COR-L47 (cell line): Measurements from ENCODE around the gene HSF2.
A peak's percentile ranks its signal among the peaks of the same experiment; 100 is the strongest.

Experiments used
- DNase-seq: peaks from one replicate; lab custom pipeline; 2025; lab: John Stamatoyannopoulos, UW

HSF2 gene, protein sequence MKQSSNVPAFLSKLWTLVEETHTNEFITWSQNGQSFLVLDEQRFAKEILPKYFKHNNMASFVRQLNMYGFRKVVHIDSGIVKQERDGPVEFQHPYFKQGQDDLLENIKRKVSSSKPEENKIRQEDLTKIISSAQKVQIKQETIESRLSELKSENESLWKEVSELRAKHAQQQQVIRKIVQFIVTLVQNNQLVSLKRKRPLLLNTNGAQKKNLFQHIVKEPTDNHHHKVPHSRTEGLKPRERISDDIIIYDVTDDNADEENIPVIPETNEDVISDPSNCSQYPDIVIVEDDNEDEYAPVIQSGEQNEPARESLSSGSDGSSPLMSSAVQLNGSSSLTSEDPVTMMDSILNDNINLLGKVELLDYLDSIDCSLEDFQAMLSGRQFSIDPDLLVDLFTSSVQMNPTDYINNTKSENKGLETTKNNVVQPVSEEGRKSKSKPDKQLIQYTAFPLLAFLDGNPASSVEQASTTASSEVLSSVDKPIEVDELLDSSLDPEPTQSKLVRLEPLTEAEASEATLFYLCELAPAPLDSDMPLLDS

DNA sequence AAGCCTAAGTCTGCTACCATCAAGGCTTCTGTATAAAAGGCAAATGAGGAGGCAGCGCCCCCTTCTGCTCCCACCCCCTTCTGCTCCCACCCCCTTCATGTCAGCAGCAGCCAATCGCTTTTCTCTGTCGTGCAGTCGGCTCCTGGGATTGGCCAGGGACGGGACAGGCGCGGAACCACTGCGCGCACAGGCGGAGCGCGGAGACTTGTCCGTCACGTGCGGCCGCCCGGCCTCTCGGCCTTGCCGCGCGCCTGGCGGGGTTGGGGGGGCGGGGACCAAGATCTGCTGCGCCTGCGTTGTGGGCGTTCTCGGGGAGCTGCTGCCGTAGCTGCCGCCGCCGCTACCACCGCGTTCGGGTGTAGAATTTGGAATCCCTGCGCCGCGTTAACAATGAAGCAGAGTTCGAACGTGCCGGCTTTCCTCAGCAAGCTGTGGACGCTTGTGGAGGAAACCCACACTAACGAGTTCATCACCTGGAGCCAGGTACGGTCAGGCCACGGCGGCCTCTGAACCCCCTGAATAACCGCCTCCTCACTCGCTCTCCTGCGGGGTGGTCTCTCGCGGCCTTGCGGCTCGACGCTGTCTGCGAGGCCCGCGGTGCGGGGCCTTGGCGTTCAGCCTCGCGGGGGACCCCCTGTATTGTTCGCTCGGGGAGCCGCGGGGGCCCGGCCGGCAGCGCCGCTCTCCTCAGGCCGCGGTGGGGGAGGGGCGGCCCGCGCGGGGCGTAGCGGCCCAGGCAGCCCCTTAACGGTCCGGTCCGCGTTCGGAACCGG, at the start of gene HSF2:
TSS of gene HSF2 (plus strand) at position 305 of the 773 bp plus-strand sequence. CDS start at position 391, 86 bp downstream.
- DNase-seq = peak; percentile 89

DNA sequence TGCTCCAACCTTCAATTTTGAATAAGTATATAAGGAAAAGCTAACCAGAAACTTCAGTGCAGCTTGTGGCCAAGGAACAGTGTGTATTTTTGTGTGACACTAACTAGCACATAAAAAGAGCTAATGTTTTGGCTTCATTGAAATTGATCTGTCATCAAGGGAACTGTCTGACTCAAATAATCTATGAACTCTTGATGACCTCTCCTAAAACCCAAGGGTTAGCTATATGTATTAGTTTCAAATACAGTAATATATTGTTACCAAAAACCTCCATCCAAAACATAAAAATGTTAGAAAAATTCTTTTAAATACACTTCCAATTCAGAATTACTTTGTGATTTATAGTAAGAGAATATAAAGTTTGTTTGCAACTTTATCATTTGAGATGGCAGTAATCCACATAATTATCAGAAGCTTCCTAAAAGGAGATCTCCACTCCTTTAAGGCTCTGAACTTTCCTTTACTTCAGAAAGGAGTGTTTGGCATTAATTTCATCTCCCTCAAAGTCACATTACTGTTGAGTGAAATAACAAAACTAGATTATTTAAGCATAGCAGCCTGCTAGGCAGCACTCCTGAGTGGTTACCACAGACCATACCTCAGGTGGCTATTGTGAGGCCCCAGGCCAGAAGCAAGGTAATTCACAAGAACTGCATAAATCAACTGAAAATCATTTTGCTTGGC, 46.3 kb upstream of the HSF2 start:
- DNase-seq = no peak

DNA sequence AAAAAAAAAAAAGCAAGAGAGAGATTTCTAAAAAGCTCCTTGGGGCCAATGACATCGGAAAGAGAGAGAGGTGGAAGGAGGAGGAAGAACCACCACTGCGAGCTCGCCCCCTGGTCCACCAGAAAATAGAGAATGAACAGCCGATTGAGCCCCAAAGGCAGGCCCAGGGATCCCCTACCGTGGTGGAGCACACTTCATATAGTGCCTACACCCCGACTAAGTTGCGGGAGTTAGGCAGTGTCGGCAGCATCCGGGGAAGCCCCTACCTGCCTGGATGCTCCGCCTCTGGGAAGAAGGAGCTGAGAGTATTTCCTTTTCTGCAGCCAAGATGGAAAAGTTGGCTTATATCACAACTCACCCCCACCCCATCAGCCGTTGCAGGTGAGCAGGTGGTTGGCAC, 38.6 kb upstream of the HSF2 start:
- no peak for DNase-seq

DNA sequence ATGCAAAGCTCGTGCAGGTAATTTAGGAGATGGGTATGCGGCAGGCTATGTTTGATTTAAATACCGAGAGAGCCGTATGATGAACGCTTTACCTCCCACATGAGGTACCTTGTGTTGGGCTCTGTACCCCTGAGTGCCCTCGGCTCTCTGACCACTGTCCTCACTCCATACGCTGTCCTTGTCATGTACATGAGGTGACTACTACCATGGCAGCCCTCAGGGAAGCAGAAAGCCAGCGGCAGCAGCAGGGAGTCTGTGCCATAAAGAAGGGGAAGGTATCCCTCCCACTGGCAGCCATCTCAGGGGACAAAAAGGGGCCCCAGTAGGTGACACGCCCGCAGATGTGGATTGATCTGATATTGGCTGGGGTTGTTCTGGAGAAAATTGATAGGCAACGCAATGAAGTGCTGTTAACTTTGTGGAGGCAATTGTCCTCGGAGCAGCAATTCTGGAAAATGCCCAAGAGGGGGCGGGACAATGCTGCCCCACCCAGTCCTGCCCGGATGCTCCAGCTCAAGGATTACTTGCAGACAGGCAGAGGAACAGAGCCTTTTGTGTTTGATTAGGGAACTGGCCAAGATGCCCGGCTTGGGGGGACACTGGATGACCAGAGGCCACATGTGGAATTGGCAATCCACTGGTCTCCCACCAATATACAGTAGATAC, 38.0 kb upstream of the HSF2 start:
- no peak for DNase-seq

DNA sequence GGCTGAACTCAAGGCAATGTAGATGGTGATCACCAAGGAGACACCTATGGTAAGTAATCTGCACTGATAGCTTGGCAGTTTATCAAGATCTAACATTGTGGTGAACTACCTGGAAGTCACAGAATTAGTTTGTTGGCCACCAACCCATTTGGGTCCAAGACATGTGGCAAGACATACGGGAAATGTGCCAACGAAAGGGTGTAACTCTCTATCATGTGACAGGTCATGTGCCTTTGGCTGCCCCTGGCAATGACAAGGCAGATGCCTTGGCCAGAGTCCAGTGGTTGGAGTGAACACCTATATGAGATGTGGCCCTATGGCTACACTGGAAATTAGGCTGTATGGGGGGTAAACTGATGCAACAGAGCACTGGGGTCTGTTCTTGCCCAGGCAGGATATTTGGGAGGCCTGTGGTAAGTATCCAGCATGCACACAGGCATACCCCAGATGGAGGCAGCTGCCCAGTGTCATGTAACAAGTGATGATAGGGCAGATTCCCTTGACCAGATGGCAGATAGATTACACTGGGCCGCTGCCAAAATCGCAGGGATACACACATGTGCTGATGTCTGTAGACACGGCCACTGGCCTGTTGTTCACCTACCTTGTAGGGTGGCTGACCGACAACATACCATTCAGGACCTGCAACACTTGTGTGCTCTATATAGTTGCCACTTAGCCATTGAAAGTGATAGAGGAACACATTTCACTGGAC, 35.5 kb upstream of the HSF2 start:
- DNase-seq = no peak

DNA sequence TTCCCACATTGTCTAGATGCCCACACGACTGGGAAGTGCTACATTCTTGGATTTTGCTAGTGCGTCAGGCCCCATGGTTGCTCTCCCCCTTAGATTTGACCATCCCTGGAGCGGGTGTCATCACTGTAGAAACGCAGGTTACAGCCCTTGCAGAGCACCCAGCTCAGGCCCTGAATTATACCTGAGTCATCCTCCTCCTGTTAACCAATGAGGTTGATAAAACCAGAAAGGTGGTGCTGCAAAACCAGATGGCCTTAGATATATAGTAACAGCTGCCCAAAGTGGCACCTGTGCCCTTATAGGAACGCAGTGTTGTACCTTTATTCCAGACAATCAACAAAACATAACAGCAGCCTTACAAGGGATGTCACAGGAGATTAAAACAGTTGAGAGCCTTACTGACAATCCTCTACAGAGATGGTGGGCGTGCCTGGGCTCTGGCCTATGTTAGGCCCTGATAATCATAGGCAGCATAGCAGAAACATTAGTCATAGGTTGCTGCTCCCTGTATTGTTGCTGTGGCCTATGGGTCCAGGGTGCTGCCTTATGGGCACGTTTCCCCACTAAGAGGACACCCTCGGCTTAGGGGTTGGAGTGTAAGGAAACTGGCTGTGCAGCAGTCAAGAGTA, 33.6 kb upstream of the HSF2 start:
- no peak for DNase-seq

DNA sequence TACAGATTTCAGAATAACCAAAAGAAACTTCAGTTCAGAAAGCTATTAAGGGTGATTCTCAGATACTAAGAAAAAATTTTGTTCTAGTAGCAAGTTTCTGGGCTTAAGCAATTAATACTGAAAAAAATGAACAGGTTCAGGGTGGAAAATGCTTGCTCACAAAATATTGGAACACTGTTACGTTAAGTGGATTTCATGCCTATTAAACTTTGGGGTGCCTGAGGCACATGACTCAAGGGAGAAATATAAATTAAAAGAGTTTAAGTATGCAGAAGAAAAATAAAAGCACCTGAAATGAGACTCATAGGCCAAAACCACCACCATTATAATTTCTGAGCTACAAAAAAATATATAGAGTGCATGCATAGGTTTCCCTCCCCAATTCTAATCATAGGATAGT, 32.3 kb upstream of the HSF2 start:
- DNase-seq = no peak

DNA sequence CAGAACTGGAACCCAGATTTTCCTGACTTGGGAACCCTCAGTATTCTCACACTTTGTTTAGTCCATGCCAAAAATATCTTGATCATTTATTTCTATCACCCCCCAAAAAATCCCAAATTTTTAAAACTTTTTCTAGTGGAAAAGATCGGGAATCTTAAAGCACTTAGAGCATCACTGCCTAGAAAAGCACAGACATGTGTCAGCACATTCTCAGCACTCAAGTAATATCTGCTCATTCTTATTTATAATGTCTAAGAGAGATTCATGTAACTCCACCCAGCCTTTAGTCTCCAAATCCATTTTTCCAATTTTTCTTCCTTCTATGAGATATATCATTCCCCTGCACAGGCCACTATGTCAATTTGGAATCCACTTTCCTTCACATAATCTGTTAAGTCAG, 29.9 kb upstream of the HSF2 start:
- no peak for DNase-seq

DNA sequence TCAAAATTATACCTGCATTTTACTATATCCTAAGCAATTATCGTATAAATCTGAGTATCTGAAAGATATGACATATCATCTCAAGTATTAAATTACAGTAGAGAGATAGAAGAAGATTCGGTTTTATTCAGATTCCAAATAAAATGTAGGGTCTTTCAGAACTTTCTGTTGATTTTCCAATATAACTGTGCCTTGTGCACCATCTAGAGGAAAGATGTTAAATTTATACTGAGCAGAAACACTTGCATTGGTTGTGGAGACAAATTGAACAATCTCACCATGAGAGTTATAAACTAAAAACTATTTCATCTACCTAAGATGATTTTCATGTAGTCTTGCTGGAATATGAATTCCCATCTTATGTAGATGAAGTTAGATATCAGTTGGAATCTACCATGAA, 26.8 kb upstream of the HSF2 start:
- DNase-seq = no peak

DNA sequence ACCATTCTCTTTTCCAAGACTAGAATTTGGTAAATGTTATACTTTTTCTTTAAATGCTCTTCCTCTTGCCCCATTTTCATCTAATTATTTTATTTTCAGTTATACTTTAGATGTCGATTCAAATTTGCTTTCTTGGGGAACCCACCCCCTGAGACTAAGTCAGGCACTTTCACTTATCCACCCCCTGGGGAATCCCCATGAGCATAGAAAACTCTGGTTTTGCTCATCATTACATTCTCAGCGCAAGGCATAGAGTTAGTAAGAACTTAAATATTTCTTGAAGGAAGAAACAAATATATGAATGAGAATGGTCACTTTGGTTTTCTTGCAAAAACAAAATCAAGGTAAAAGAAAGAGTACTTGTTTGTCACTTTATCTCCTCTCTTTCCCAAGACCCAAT, 25.1 kb upstream of the HSF2 start:
- no peak for DNase-seq

DNA sequence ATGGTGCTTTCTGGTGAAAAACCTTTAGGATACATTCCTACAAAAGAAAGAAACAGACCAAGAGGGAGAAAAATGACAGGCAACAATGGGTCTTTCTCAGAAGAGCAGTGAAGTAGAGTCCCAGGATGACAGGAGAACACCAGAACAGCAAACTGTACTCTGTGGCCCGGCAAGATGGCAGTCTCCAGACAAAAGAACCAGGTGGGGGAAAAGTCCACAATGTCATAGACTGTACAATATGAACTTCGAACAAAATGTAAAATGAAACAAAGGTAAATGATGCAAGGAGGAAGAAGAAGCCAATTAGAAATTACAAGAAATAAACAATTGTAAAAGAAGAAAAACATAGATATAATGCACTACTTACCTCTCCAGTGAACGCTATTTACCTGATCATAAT, 23.2 kb upstream of the HSF2 start:
- DNase-seq = no peak

DNA sequence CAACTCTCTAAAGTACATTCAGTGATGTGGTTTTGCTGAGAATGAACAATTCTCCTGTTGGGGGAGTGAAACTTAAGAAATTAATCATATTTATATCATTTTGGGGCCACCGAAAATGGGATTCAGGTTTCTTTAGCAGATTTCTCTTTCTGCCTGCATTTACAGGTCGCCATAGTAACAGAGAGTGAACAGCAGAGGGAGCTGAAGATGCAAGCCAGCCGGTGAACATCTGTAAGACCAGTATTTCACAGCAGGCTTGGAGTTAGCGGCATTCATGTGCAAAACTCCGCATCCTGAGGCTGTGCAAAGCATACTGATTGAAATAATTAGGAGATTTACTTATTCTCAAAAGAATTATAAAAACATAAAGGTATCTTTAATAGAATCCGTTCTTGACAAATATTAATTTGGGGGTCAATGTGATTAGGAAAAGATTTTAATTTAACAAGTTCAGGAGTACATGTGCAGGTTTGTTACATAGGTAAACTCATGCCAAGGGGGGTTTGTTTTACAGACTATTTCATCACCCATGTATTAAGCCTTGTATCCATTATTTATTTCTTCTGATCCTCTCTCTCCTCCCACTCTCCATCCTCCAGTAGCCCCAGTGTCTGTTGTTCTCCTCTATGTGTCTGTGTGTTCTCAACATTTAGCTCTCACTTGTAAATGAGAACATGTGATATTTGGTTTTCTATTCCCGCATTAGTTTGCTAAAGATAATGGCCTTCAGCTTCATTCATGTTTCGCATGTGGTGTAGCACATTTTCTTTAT, 17.8 kb upstream of the HSF2 start:
- peak; percentile 19 for DNase-seq

DNA sequence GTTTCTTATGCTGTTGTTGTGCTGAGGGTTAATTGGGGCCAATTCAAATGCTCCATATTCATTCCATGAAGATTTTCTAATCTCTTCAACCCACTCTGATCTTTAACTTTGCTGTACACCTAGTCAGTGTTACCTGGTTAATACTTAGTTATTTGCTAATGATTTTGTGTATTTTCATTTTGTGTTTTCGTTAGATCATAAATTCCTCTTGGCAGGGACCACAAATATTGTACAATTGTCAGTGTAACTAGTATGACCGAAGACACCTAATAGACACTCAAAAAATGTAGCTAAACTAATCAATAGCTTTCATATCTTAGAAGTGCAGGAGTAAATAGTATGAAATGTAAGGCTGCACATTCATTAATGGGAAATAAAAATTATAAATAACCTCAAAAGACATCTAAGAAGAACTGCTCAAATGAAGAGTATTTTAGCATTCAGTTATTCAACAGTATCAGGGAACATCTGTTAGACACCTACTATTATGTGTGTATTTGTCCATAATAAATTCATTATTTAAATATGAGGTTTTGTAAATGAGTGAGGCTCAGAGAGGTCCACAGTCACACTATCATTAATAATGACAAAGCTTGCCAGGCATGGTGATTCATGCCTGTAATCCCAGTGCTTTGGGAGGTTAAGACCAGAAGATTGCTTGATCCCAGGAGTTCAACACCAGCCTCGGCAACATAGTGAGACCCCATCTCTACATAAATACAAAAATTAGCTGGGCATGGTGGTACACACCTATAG, 13.4 kb upstream of the HSF2 start:
- DNase-seq = no peak

DNA sequence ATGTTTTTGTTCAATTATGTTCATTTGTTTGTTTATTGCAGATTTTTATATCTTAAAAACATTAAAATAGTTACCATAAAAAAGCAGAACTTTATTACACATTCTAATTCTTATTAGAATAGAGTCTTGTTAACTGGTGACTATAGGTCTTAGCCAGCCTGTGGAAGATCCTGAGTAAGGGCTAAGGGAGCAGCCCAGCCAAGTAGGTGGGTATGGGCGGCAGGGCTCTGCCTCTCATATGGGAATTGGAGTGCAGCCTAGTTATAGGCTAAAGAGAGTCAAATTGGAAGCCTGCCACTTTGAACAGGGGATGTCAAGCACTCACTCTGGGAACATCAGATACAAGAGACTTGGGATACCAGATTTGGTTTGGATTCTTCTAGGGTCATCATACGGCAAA, 10.5 kb upstream of the HSF2 start:
- DNase-seq = peak; percentile 16

DNA sequence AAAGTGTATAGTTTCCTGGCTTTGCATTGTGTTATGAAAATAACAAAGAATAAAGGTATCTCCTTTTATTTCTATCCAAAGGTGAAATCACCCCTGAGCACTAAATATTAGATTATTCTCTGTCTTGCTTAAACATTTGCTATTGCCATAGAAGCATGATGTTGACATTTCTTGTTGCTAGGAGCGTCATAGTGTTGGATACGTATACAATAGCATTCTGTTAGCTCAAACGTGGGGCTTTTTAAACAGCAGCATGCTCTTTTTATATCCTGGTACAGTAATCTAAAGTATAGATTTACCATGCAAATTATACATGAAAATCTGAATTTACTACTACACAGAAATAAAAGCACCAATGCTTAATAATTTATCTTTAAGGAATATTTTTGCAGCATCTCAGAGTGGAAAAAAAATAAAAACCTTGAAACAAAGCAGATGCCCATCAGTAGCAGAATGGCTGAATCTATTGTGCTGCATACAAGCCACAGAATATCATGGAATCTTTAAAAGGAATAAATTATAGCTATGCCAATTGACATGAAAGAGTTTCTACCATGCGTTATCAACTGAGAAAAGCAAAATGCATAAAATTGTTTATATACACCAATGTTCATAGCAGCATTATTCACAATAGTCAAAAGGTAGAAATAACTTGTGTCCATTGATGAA, 9.6 kb upstream of the HSF2 start:
- DNase-seq = peak; percentile 9

DNA sequence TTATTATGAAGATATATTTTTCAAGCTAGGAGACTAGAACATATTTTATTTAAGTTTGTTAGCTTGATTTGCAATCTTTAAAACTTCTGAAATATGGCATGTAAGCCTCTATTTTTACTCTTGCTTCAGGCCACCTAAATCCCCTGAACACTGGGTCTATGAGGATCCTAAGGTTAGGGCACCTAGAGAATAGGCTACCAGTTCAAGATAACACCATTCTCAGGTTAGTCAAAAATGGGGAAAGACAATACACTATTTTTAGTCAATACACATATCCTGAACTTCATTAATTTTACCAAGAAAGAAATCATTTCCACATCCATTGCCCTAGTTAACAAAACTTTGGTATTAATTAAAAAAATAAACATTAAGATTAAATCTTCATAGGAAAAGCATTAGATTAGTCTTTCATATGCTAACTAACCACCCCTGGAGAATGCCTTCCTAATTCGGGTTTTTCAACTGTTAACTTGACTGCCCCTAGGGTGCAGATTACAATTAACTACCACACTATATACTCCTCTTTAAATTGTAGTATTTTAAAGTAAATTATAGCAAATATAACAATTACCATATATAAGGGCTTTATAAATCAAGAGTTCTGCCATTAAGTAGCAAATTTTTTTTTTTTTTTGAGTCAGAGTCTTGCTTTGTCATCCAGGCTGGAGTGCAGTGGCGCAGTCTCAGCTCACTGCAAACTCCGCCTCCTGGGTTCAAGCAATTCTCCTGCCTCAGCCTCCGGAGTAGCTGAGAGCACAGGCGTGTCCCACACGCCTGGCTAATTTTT, 6.7 kb upstream of the HSF2 start:
- DNase-seq = no peak

DNA sequence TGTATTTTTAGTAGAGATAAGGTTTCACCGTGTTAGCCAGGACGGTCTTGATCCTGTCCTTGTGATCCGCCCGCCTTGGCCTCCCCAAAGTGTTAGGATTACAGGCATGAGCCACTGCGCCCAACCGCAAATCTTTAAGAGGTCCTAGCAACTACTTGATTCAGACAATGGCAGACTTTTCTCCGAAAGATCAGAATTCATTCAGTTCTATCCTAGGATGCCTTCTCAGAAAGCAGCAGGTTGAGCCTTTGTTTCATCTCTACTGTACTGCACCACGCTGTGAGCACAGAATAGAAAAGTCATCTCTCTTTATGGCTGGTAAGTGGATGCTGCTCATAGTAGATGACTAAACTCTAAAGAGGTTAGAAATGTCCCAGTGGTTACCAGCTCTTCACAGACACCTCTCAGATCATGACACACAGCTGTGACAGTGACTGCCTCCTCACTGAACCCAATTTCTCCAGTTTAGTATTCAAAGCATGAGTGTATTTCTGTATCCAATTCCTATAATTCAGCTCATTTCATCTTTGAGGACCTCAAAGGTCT, 6.0 kb upstream of the HSF2 start:
- no peak for DNase-seq

DNA sequence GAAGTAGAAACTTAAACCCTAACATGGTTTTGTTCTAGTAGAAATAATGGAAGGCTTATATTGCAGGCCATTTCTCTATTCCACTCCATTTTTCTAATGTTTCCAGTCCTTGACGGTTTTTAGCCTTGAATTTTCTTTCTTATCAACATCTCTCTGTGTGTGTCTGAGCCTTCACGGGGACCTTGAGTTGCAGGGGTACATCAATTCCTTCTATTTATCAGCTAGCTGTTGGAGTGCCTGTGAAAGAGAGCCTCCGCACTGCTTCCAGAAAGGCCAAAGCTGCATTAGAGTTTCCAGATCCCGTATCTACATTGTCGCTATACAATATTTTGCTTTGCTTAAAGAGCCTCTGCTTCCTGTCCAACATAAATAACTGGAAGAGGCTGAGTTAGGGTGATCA, 5.4 kb upstream of the HSF2 start:
- DNase-seq = no peak
